Tibial artery (tissue), 4 donors: ENCODE measurements around the gene ADAM8.

Experiments used
- DNase-seq, 2 donors: peaks; one replicate each; pipeline ENCODE4 v3.0.0-alpha.2; 2019
- H3K27ac ChIP-seq, 2 donors: fragments of 200-600 bp; sonication (generic) in 1 of 2; 1 replicate in 1 of 2; 2 replicates in 1 of 2; pipeline ENCODE4 v1.5.1; 2018 to 2019; ENCODE audit warnings: mild to moderate bottlenecking in 1 of 2
- H3K27me3 ChIP-seq, 2 donors: fragments of 200-600 bp; sonication (generic) in 1 of 2; one replicate each; pipeline versions ENCODE4 v1.5.1 to v1.6.0; 2016 to 2019
- H3K36me3 ChIP-seq, 3 donors: fragments of 200-600 bp; sonication (generic) in 2 of 3; one replicate each; pipeline ENCODE4 v1.5.1; 2016 to 2019; ENCODE audit warnings: mild to moderate bottlenecking in 2 of 3
- H3K4me1 ChIP-seq, 4 donors: fragments of 200-600 bp; sonication (generic) in 2 of 4; 1 replicate in 3 of 4; 2 replicates in 1 of 4; pipeline ENCODE4 v1.5.1; 2016 to 2019
- H3K4me3 ChIP-seq, 2 donors: fragments of 200-600 bp; sonication (generic) in 1 of 2; 1 replicate in 1 of 2; 2 replicates in 1 of 2; pipeline ENCODE4 v1.5.1; 2018 to 2019; ENCODE audit warnings: mild to moderate bottlenecking in 2 of 2
- H3K9me3 ChIP-seq, 3 donors: fragments of 200-600 bp; sonication (generic) in 1 of 3; one replicate each; pipeline ENCODE4 v1.5.1; 2016 to 2019
- CTCF ChIP-seq, 2 experiments: fragments of 200-600 bp in 1 of 2; fragments of 450-650 bp in 1 of 2; IDR thresholded peaks; one replicate each; pipeline ENCODE4 v1.5.1; 2017 to 2019; ENCODE audit warnings: antibody characterized with exemption in 2 of 2, mild to moderate bottlenecking in 1 of 2, moderate library complexity in 1 of 2
- intact Hi-C: fragments of 100-400 bp; cut with DNase I; formaldehyde crosslinking; loops from one replicate; pipeline ENCODE4 v1.15.0; 2023; ENCODE audit warnings: low total_unique reads

The ADAM8 gene

DNA sequence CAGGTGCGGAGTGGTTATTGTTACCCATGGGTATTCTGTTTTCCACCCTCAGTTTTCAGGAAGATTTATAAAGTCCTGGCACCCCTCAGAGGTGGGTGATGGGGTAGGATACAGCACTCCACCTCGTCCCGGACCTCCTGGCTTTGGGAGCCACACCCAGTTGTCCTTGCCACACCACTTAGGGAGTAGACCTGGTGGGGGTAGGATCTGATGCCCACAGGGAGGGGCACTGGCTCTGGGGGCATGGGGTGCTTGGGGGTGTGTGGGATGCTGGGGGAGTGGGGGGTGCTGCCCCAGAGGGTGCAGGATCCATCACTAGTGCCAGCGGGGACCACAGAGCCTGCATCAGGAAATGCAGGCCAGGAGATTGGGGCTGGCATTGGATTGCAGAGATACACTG lies 36.5 kb upstream of the ADAM8 start:
- TF ChIP-seq CTCF (IDR thresholded peaks at IDR 0.05), result no peak
- Histone ChIP-seq H3K27me3 (no peaks in the 10 kb centered on the region), H3K36me3 (peaks cover 9 to 36% (median 14%) of the 10 kb centered on the region in 3 donors), H3K9me3 (no peaks in the 10 kb centered on the region), H3K27ac (no peak overlapping the region), H3K4me3 (no peak overlapping the region), H3K4me1 (peaks cover 4 to 8% (median 5%) of the 10 kb centered on the region in 4 donors)
- DNase-seq, result no peak
- intact Hi-C loops, result no loop called here

GRCh38 chr10:133312769-133313145 lies 36.1 kb upstream of the ADAM8 start:
- no peaks in the 10 kb centered on the region for H3K9me3 ChIP-seq
- no peak overlapping the region for H3K27ac ChIP-seq
- no peak overlapping the region for H3K4me3 ChIP-seq
- no peaks in the 10 kb centered on the region for H3K27me3 ChIP-seq
- TF ChIP-seq CTCF (IDR thresholded peaks at IDR 0.05), result no peak
- intact Hi-C loops, result no loop called here
- peaks cover 9 to 36% (median 14%) of the 10 kb centered on the region in 3 donors for H3K36me3 ChIP-seq
- peaks cover 5 to 11% (median 7%) of the 10 kb centered on the region in 4 donors for H3K4me1 ChIP-seq
- DNase-seq, result no peak

GRCh38 chr10:133312016-133312768 lies 35.5 kb upstream of the ADAM8 start:
- H3K4me3 ChIP-seq, result no peak overlapping the region
- H3K36me3 ChIP-seq, result peaks cover 9 to 36% (median 14%) of the 10 kb centered on the region in 3 donors
- H3K27ac ChIP-seq, result no peak overlapping the region
- no peaks in the 10 kb centered on the region for H3K27me3 ChIP-seq
- intact Hi-C loops, result no loop called here
- DNase-seq, result no peak
- no peak for TF ChIP-seq CTCF (IDR thresholded peaks at IDR 0.05)
- peaks cover 5 to 16% (median 12%) of the 10 kb centered on the region in 4 donors for H3K4me1 ChIP-seq
- no peaks in the 10 kb centered on the region for H3K9me3 ChIP-seq

DNA sequence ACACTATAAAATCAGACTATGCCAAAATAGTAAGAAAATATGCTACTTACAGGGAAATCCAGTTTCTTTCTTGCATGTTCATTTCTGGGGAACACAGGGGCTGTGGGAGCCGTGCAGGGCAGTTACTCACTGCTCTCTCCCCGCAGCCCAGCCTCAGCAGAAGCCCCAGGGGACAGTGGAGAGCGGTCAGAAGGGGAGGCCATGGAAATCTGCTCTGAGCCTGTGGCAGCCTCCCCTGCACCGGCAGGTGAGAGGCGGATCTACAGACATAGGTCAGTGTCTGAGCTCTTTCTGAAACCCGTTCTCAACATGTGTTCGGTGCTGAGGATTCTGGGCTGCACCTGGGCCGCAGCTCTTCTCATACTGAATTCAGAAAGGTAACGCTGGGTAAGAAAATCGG lies 34.9 kb upstream of the ADAM8 start:
- intact Hi-C loops, result no loop called here
- TF ChIP-seq CTCF (IDR thresholded peaks at IDR 0.05), result no peak
- Histone ChIP-seq H3K4me3 (no peak overlapping the region), H3K9me3 (no peaks in the 10 kb centered on the region), H3K27me3 (no peaks in the 10 kb centered on the region), H3K4me1 (peaks cover 5 to 23% (median 19%) of the 10 kb centered on the region in 4 donors), H3K36me3 (peaks cover 9 to 36% (median 14%) of the 10 kb centered on the region in 3 donors), H3K27ac (no peak overlapping the region)
- no peak for DNase-seq

GRCh38 chr10:133310789-133311188 lies 34.1 kb upstream of the ADAM8 start:
- no peak for DNase-seq
- Histone ChIP-seq H3K27me3 (no peaks in the 10 kb centered on the region), H3K36me3 (peaks cover 9 to 36% (median 14%) of the 10 kb centered on the region in 3 donors), H3K4me1 (peaks cover 5 to 29% (median 24%) of the 10 kb centered on the region in 4 donors), H3K4me3 (no peak overlapping the region), H3K27ac (no peak overlapping the region), H3K9me3 (no peaks in the 10 kb centered on the region)
- TF ChIP-seq CTCF (IDR thresholded peaks at IDR 0.05), result no peak
- intact Hi-C loops, result no loop called here
